Stimulated activated CD8-positive, alpha-beta memory T cell treated with anti-CD3 and anti-CD28 coated beads, Interleukin-12 subunit alpha, Interleukin-12 subunit beta, amount 100 ng/mL, for 1 hour (primary cell): ENCODE data around the gene CGREF1.

ENCODE experiments used
- DNase-seq: peaks from one replicate; pipeline ENCODE4 v3.0.0-alpha.2; 2020; ENCODE audit warnings: low read depth

CGREF1 gene

GRCh38 chr2:27073782-27074181 is 45.1 kb downstream of the CGREF1 start:
- DNase-seq = no peak

GRCh38 chr2:27072920-27073319 is 46.0 kb downstream of the CGREF1 start:
- no peak for DNase-seq

- no peak for DNase-seq
Observed at GRCh38 chr2:27071990-27072830, 46.7 kb downstream of the CGREF1 start.

GRCh38 chr2:27071277-27071989 is 47.5 kb downstream of the CGREF1 start, which contains the start of gene OST4:
Gene OST4 (minus strand): TSS chr2:27071654.
- DNase-seq = peak; percentile 77

- DNase-seq = no peak
Observed at GRCh38 chr2:27070653-27071276, 48.2 kb downstream of the CGREF1 start.

- DNase-seq = no peak
Observed at GRCh38 chr2:27069961-27070618, 48.8 kb downstream of the CGREF1 start.

GRCh38 chr2:27069436-27069835 is 49.5 kb downstream of the CGREF1 start:
- no peak for DNase-seq

- no peak for DNase-seq
Observed at GRCh38 chr2:27067385-27067784, 51.5 kb downstream of the CGREF1 start.

- DNase-seq = no peak
Observed at GRCh38 chr2:27065128-27065527, 53.8 kb downstream of the CGREF1 start.

- DNase-seq = no peak
Observed at GRCh38 chr2:27060323-27060722, 58.6 kb downstream of the CGREF1 start.

GRCh38 chr2:27059141-27059820 is 59.6 kb downstream of the CGREF1 start:
- no peak for DNase-seq

GRCh38 chr2:27058210-27058609 is 60.7 kb downstream of the CGREF1 start:
- DNase-seq = no peak

GRCh38 chr2:27057184-27057583 is 61.7 kb downstream of the CGREF1 start:
- DNase-seq = no peak

- no peak for DNase-seq
Observed at GRCh38 chr2:27054721-27055120, 64.2 kb downstream of the CGREF1 start.

GRCh38 chr2:27053776-27054175 is 65.2 kb downstream of the CGREF1 start:
- no peak for DNase-seq

- DNase-seq = no peak
Observed at GRCh38 chr2:27053321-27053720, 65.6 kb downstream of the CGREF1 start.

- no peak for DNase-seq
Observed at GRCh38 chr2:27051902-27052645, 66.9 kb downstream of the CGREF1 start.

- peak; percentile 94 for DNase-seq
Observed at GRCh38 chr2:27050996-27051901, 67.7 kb downstream of the CGREF1 start, which contains the start of gene AGBL5. Gene AGBL5 (plus strand): TSS chr2:27051668. CDS start chr2:27052959, 1,291 bp downstream.
